ENCODE measurements around the gene OR2T29. TPM values are rescaled to one million over a fixed set of nuclear protein-coding genes. Genes with fewer than 3 reads are reported as not detected.

Gene OR2T29

Small RNA genes lying within 50 kb of the gene (small RNA-seq; reads per million reads assigned to genes)
- gene RF00019 (ENCODE audit: low read depth): not detected

Measured in mesenchymal stem cell (in vitro differentiated cells and primary cell).